ENCODE measurements around the gene VIT. TPM values are rescaled to one million over a fixed set of nuclear protein-coding genes. Genes with fewer than 3 reads are reported as not detected.

Gene VIT
- total RNA-seq, 6 experiments from 2014 or later, result 3.7 to 11.6 (median 9.7) TPM

DNA sequence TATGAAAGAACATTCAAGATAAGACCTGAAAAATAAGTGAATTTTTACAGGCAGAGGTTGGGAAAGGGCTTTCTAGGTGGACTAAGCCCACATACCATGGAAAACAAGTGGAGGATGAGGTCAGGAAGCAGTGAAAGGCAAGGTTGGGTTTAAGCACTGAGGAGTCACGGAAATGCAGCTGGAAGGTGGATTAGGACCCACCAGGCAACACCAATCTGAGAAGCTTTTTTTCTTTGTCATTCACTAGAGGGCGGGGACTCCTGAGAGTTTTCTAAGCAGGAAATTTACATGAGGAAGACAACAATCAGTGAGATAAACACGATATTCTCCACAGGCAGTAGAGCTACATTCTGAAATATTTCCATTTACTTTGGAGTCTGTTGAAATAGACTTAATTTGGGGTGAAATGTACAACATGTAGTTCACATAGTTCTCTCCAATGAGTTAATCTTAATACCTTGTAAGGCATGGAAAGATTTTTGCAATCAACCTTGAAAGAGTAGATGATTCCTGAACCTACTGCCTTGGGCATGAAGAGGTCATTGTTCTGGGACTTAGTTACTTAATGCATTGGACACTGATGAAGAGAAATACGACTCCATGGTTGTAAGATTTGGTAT lies 40.7 kb downstream of the VIT start:
- TF ChIP-seq CTCF (IDR thresholded peaks at IDR 0.05), result no peak
- Mint-ChIP-seq H3K4me3 (no peak overlapping the region), H3K36me3 (ENCODE audit: low read depth) (no peaks in the 10 kb centered on the region), H3K27me3 (ENCODE audit: insufficient read depth) (peaks cover 2% of the 10 kb centered on the region), H3K9me3 (no peaks in the 10 kb centered on the region), H3K4me1 (ENCODE audit: low read depth) (peaks cover 24% of the 10 kb centered on the region), H3K27ac (no peak overlapping the region)
- DNase-seq, result no peak

GRCh38 chr2:36740061-36740460 lies 43.6 kb downstream of the VIT start:
- Mint-ChIP-seq H3K9me3 (no peaks in the 10 kb centered on the region), H3K36me3 (ENCODE audit: low read depth) (peaks cover 13% of the 10 kb centered on the region), H3K27ac (no peak overlapping the region), H3K4me3 (no peak overlapping the region), H3K27me3 (ENCODE audit: insufficient read depth) (peaks cover 8% of the 10 kb centered on the region), H3K4me1 (ENCODE audit: low read depth) (no peaks in the 10 kb centered on the region; the same call in 1 of the 2 replicates)
- no peak for DNase-seq
- no peak for TF ChIP-seq CTCF (IDR thresholded peaks at IDR 0.05)

GRCh38 chr2:36741188-36741837 lies 44.8 kb downstream of the VIT start:
- Mint-ChIP-seq H3K9me3 (no peaks in the 10 kb centered on the region), H3K27ac (no peak overlapping the region), H3K36me3 (ENCODE audit: low read depth) (peaks cover 19% of the 10 kb centered on the region), H3K4me3 (no peak overlapping the region), H3K27me3 (ENCODE audit: insufficient read depth) (peaks cover 8% of the 10 kb centered on the region), H3K4me1 (ENCODE audit: low read depth) (no peaks in the 10 kb centered on the region; the same call in 1 of the 2 replicates)
- no peak for DNase-seq
- no peak for TF ChIP-seq CTCF (IDR thresholded peaks at IDR 0.05)

- Mint-ChIP-seq H3K4me3 (no peak overlapping the region), H3K36me3 (ENCODE audit: low read depth) (peaks cover 27% of the 10 kb centered on the region), H3K27me3 (ENCODE audit: insufficient read depth) (peaks cover 8% of the 10 kb centered on the region), H3K9me3 (no peaks in the 10 kb centered on the region), H3K27ac (no peak overlapping the region), H3K4me1 (ENCODE audit: low read depth) (peaks cover 11% of the 10 kb centered on the region)
- DNase-seq, result no peak
- no peak for TF ChIP-seq CTCF (IDR thresholded peaks at IDR 0.05)
These were observed 47.4 kb downstream of the VIT start for GRCh38 chr2:36743954-36744353.

DNA sequence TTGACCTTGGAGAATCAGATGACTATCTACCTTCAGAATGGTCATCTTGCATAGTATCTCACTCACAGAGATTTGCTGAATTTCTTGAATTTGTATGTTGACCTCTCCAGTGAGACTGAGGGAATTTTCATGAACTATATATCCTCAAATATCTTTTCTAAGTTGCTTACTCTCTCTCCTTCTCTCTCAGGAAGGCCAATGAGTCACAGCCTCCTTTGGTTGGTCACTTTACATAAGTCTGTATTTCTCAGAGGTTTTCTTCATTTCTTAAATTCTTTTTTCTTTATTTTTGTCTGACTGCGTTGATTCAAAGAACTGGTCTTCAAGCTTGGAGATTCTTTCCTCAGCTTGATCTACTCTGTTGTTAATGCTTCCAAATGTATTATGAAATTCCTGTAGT lies 51.7 kb downstream of the VIT start:
- peaks cover 15% of the 10 kb centered on the region for H3K27me3 Mint-ChIP-seq (ENCODE audit: insufficient read depth)
- DNase-seq, result peak; percentile 7

More for the DNA sequence above, 51.7 kb downstream of the VIT start:
- H3K9me3 Mint-ChIP-seq, result no peaks in the 10 kb centered on the region
- no peak overlapping the region; the same call in 1 of the 2 replicates for H3K4me3 Mint-ChIP-seq
- no peak overlapping the region for H3K27ac Mint-ChIP-seq
- peaks cover 27% of the 10 kb centered on the region for H3K36me3 Mint-ChIP-seq (ENCODE audit: low read depth)
- TF ChIP-seq CTCF (IDR thresholded peaks at IDR 0.05), result no peak
- H3K4me1 Mint-ChIP-seq (ENCODE audit: low read depth), result peaks cover 12% of the 10 kb centered on the region

Data from HFFc6 (cell line).